HG02759 (cell line): ENCODE measurements around the gene SLC44A5.
"Not testable (repeated sequence)": the region's sequence is repeated elsewhere in the genome, so short reads cannot be mapped to it uniquely, and the experiment has no call there.

Experiments used
- ATAC-seq: cut with Tn5 transposase; IDR thresholded peaks from one replicate; pipeline ENCODE4 v1.9.1; 2021; ENCODE audit warnings: mild to moderate bottlenecking, moderate library complexity; ENCODE audit not compliant: unreplicated experiment

The SLC44A5 gene

DNA sequence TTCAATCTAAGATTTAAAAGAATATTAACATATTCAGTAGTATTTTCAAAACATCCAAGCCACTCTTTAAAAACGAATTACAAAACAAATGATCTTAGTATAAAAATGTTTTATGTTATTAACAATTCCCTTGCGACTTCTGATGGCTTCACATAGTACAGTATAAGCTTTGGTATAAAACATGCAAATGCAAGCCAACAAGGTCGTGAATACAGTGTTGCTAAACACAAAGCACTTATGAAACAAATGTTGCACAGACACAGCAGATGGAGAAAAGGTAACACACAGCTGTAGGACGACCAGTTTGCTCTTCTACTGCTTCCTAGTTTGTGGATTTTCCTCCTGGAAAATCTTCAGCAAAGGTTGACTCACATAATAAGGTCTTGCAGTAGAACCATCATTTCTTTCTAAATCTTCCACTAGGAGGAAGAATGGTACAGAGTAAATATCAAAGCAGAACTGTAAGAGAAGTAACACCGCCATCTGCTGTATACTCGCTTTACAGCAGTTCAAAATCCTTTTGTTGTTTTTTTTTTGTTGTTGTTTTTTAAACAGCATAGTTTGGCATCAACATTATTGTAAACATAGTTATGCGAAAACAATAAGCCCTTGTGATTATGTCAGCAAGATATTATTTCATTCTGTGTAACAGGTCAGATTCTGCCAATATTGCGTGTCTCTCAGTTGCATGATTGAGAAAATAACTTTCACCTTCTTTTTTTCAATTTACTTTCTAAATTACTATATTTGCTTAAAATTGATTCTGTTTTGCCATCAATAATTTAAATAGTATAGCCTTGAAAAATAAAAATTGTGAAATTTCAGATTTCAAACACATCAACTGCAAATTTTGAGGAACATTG, 407.3 kb downstream of the SLC44A5 start:
- ATAC-seq = peak; percentile 90

GRCh38 chr1:75202751-75203150, 408.2 kb downstream of the SLC44A5 start:
- no peak for ATAC-seq

DNA sequence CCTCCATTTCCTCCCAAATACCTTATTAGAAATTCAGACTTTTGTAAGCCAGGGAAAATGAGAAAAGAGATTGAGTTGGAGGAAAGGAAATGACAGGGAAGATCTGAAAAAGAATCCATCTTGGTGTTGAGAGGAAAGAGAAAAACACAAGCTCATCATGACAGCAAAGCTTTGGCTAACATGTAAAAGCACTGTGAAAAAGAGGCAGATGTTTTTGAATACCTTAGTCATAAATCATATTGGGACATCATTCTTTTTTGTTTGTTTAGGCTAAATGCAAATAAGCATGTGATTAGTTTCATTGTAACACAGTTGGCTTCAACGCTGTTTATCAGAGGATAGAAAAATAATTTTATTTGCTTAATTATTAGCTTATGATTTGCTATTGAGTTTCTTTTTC, 412.2 kb downstream of the SLC44A5 start:
- ATAC-seq = no peak

GRCh38 chr1:75198163-75198562, 412.8 kb downstream of the SLC44A5 start:
- no peak for ATAC-seq

- ATAC-seq = no peak
These were observed 422.0 kb downstream of the SLC44A5 start for GRCh38 chr1:75188892-75189291.

DNA sequence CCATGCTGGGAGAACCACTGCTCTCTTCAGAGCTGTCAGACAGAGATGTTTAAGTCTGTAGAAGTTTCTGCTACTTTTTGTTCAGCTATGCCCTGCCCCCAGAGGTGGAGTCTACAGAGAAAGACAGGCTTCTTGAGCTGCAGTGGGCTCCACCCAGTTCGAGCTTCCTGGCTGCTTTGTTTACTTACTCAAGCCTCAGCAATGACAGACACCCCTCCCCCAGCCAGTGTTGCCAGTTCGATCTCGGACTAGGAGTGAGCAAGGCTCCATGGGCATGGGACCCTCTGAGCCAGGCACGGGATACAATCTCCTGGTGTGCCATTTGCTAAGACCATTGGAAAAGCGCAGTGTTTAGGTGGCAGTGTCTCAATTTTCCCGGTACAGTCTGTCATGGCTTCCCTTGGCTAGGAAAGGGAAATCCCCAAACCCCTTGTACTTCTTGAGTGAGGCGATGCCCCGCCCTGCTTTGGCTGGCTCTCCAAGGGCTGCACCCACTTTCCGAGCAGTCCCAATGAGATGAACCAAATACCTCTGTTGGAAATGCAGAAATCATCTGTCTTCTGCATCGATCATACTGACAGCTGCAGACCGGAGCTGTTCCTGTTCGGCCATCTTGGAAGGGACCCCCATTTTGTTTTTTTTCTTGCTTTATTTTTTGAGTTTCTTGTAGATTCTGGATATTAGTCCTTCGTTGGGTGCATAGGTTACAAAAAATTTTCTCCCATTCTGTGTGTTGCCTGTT, 429.5 kb downstream of the SLC44A5 start:
- not testable (repeated sequence) for ATAC-seq

GRCh38 chr1:75174031-75174760, 436.7 kb downstream of the SLC44A5 start:
- ATAC-seq = no peak

GRCh38 chr1:75172556-75172955, 438.4 kb downstream of the SLC44A5 start:
- no peak for ATAC-seq

GRCh38 chr1:75171876-75172275, 439.0 kb downstream of the SLC44A5 start:
- ATAC-seq = no peak

DNA sequence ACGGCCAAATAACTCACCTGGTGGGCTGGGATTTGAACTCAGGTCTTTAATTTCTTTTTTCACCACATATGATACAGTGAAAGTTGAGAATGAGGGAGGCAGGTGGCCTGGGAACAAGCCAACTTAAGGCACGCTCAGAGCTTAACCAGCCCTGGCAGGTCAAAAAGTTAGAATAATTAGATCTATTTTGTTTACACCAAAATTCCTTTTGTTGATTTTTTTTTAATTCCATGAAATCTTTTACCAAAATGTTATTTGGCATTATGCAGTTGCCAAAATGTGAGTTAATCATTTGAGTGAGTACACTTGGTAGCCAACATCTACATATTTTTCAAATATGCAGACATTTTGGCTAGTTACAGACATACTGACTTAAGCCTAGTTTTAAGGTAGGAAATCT, 439.9 kb downstream of the SLC44A5 start:
- no peak for ATAC-seq

DNA sequence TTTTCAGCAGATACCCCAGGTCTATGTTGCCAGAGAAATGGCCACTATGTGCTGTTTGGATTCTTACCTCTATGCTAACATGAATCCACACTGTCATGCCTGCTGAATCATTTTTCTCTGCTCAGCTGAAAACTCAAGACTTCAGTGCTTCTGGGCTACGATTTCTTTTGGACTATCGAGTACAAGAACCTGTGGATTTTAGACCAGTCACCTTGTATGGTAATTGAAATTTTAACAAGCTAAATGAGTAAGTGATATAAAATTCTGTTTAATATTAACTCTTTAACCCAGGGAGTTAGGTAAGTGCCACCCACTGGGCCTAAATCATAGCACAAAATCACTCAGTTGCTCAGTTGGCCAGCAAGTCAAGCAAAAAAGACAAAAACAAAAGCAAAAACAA, 440.9 kb downstream of the SLC44A5 start:
- ATAC-seq = no peak

DNA sequence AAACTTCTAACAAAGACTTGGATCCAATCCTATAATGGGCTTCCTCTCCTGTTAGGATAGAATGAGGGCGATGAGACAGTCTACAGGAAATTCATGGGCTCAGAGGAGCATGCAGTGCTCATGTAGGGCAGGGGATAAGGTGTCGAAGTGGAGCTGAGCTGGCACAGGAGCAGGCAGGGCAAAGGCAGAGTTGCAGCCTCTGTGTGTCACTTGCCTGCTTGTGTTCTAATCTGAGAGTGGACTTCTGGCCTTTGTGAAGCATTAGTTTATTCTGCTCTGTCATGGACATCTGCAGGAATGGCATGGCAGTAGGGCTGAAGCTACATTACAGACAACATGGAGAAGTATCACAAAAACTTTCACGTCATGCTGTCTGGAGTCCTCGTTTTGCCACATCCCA, 444.1 kb downstream of the SLC44A5 start:
- no peak for ATAC-seq

- no peak for ATAC-seq
These were observed 445.6 kb downstream of the SLC44A5 start for GRCh38 chr1:75165264-75165663.

DNA sequence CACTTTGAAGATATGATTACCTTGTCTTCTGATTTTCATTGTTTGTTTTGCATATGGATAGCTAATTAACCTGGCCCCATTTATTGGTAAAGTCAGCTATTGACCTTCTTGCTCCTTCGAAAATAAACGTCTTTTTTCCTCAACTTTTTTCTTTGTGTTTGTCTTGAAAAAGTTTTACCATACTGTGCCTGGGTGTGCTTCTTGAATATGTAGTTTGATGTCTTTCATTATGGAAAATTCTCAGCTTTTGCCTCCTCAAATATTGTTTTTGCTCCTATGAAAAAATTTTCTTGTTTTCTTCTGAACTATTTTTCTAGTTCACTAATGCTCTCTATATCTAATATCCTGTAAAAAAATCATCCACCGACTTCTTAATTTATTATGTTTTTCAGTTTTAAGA, 451.8 kb downstream of the SLC44A5 start:
- ATAC-seq = no peak
